Spleen (tissue), 11 donors: ENCODE results near the gene FAM161A. TPM values are rescaled to one million over a fixed set of nuclear protein-coding genes. Genes with fewer than 3 reads are reported as not detected.

Source experiments
- DNase-seq: peaks from one replicate; pipeline ENCODE4 v3.0.0-alpha.2; 2020
- H3K27ac ChIP-seq, 8 donors: fragments of 200-600 bp; sonication (generic) in 7 of 8; 1 replicate in 4 of 8; 2 replicates in 4 of 8; pipeline versions ENCODE4 v1.5.0 to v1.8.0; 2016 to 2021; ENCODE audit warnings: inconsistent platforms in 4 of 8, mild to moderate bottlenecking in 4 of 8, moderate library complexity in 1 of 8
- H3K27me3 ChIP-seq, 7 donors: fragments of 200-600 bp; sonication (generic) in 6 of 7; replicated peaks in 1 of 7; 1 replicate in 4 of 7; 2 replicates in 3 of 7; pipeline versions ENCODE4 v1.5.0 to v1.8.0; 2016 to 2021; ENCODE audit warnings: inconsistent platforms in 3 of 7, mild to moderate bottlenecking in 1 of 7
- H3K36me3 ChIP-seq, 6 donors: fragments of 200-600 bp; sonication (generic) in 5 of 6; 1 replicate in 4 of 6; 2 replicates in 2 of 6; pipeline versions ENCODE4 v1.5.0 to v1.8.0; 2016 to 2021; ENCODE audit warnings: inconsistent platforms in 2 of 6
- H3K4me1 ChIP-seq, 6 donors: fragments of 200-600 bp; sonication (generic) in 5 of 6; 1 replicate in 3 of 6; 2 replicates in 3 of 6; pipeline versions ENCODE4 v1.5.0 to v1.8.0; 2016 to 2021; ENCODE audit warnings: inconsistent platforms in 3 of 6
- H3K4me3 ChIP-seq, 8 donors: fragments of 200-600 bp; sonication (generic) in 7 of 8; 1 replicate in 4 of 8; 2 replicates in 4 of 8; pipeline versions ENCODE4 v1.5.0 to v1.8.0; 2016 to 2021; ENCODE audit warnings: inconsistent platforms in 4 of 8, mild to moderate bottlenecking in 4 of 8, moderate library complexity in 2 of 8
- H3K9me3 ChIP-seq, 8 donors: fragments of 200-600 bp; sonication (generic) in 7 of 8; 1 replicate in 4 of 8; 2 replicates in 4 of 8; pipeline versions ENCODE4 v1.5.0 to v1.8.0; 2016 to 2021; ENCODE audit warnings: inconsistent platforms in 4 of 8
- POLR2A ChIP-seq, 3 donors: fragments of 450-650 bp; IDR thresholded peaks; one replicate each; pipeline ENCODE4 v1.5.1; 2017; ENCODE audit warnings: antibody characterized with exemption in 3 of 3, mild to moderate bottlenecking in 1 of 3
- POLR2AphosphoS5 ChIP-seq, 3 donors: sonication (generic); formaldehyde crosslinking; IDR thresholded peaks; one replicate each; pipeline ENCODE4 v1.5.1; 2017; ENCODE audit warnings: antibody characterized with exemption in 3 of 3
- WGBS, 5 donors: extraction: QIAGEN DNeasy Blood & Tissue Kit in 3 of 5; methylation state at CpG; one replicate each; pipeline versions ENCODE4 v1.1.5 to v1.1.7; 2013 to 2018; 5-methylcytosine and 5-hydroxymethylcytosine counted together
- intact Hi-C: fragments of 100-400 bp; cut with DNase I; formaldehyde crosslinking; loops from one replicate; pipeline ENCODE4 v1.15.0; 2023; ENCODE audit warnings: low total_unique reads
- polyA plus RNA-seq, 3 donors: library from polyadenylated mRNA; stranded (reverse); fragments of 200-250 nt; gene quantifications; one replicate each; pipeline ENCODE4 v1.2.1, GENCODE V29; 2013
- small RNA-seq, 4 donors: library from RNA; depleted of rRNA; stranded (forward); fragments of <200 nt; gene quantifications; one replicate each; pipeline ENCODE3, GENCODE V24; 2016
- total RNA-seq, 7 donors: library from RNA; depleted of rRNA in 3 of 7; stranded (reverse); fragments of >200 nt in 3 of 7; fragmentation: NEBNext Ultra II Directional in 4 of 7; extraction: Animal tissue kit (Norgen Biotek cat#: 25700) in 4 of 7; gene quantifications; one replicate each; pipeline versions ENCODE4 v1.1.0 to v1.2.1, GENCODE V29; 2016 to 2021
- TF ChIP-seq, protein P1 (sequence below), 11 experiments: fragments of 200-600 bp in 7 of 11; fragments of 450-650 bp in 4 of 11; sonication (generic) in 4 of 11; IDR thresholded peaks in 8 of 11; conservative IDR thresholded peaks in 3 of 11; 1 replicate in 7 of 11; 2 replicates in 4 of 11; pipeline versions ENCODE4 v1.4.0 to v1.8.0; 2016 to 2021; ENCODE audit warnings: antibody characterized with exemption in 11 of 11, inconsistent platforms in 4 of 11, mild to moderate bottlenecking in 1 of 11
- donor health status: healthy with polysubstance abuse.
- donor health status: DM: no; HTN: no; CAD: no; lungs with moderate emphysema.
- donor health status: DM: no; HTN: no; CAD: no.
- donor health status: Bipolar disorder and iron deficiency.
- donor health status: healthy.
- donor health status: DM: no; HTN: no; CAD: no.
- donor health status: DM: yes; HTN: yes; CAD: no.

FAM161A gene
- total and polyA plus RNA-seq, 10 donors, result 0.76 to 3.1 (median 1.6) TPM

DNA sequence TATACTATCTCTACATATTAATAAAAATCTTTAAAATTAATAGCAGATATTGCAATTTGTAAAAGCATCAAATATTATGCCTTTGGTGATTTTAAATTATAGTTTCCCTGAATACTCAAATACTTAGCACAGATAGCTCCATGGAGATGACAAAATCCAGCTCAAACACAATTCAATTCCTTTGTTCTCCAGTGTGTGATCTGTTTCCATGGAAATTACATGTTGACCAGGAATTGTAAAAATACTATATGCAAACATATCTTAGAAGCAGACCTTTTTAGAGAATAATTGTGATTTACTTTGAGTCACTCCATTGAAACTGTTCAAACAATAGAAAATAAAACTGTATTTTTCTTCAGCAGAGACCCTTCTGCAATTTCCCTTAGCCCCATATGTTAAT is 68.3 kb downstream of the FAM161A start:
- intact Hi-C loops, result no loop called here
- no peak overlapping the region for H3K4me3 ChIP-seq
- H3K4me1 ChIP-seq, result no peaks in the 10 kb centered on the region
- peaks cover 0 to 12% (median 8%) of the 10 kb centered on the region in 8 donors for H3K9me3 ChIP-seq
- H3K27ac ChIP-seq, result no peak overlapping the region
- no peaks in the 10 kb centered on the region for H3K27me3 ChIP-seq
- no peak for DNase-seq
- no peaks in the 10 kb centered on the region for H3K36me3 ChIP-seq
- TF ChIP-seq, protein P1, sequence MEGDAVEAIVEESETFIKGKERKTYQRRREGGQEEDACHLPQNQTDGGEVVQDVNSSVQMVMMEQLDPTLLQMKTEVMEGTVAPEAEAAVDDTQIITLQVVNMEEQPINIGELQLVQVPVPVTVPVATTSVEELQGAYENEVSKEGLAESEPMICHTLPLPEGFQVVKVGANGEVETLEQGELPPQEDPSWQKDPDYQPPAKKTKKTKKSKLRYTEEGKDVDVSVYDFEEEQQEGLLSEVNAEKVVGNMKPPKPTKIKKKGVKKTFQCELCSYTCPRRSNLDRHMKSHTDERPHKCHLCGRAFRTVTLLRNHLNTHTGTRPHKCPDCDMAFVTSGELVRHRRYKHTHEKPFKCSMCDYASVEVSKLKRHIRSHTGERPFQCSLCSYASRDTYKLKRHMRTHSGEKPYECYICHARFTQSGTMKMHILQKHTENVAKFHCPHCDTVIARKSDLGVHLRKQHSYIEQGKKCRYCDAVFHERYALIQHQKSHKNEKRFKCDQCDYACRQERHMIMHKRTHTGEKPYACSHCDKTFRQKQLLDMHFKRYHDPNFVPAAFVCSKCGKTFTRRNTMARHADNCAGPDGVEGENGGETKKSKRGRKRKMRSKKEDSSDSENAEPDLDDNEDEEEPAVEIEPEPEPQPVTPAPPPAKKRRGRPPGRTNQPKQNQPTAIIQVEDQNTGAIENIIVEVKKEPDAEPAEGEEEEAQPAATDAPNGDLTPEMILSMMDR (IDR thresholded peaks at IDR 0.05 in 8 of 11, conservative IDR thresholded peaks at IDR 0.05 in 3 of 11), result no peak
- no peak for TF ChIP-seq POLR2A (IDR thresholded peaks at IDR 0.05)
- no peak for TF ChIP-seq POLR2AphosphoS5 (IDR thresholded peaks at IDR 0.05)

DNA sequence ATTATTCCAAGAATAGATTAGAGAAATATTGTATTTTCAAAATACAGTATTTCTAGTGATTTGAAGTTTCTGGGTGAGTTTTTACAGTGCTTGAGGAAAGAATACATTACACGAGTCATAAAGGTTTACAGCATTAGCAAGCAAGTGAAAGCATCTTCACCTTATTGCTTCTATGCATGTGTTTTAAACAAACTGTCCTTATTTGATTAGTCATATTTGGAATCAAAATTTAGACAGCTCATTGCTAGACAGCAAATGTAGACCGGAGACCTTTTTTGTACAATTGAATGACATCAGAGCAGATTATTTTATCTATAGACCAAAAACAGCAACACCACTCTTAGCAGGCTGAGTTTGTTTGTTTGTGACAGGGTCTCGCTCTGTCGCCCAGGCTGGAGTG is 69.2 kb downstream of the FAM161A start:
- TF ChIP-seq, protein P1 (IDR thresholded peaks at IDR 0.05 in 8 of 11, conservative IDR thresholded peaks at IDR 0.05 in 3 of 11), result no peak
- TF ChIP-seq POLR2A (IDR thresholded peaks at IDR 0.05) (no peak), POLR2AphosphoS5 (IDR thresholded peaks at IDR 0.05) (no peak)
- no peak for DNase-seq
- no peaks in the 10 kb centered on the region for H3K36me3 ChIP-seq
- peaks cover 0 to 16% (median 13%) of the 10 kb centered on the region in 8 donors for H3K9me3 ChIP-seq
- 81 to 85% (median 84%) methylated on average over 4 of the region's 4 CpGs for WGBS, 5 donors
- no peaks in the 10 kb centered on the region for H3K4me1 ChIP-seq
- no peaks in the 10 kb centered on the region for H3K27me3 ChIP-seq
- intact Hi-C loops, result no loop called here
- H3K27ac ChIP-seq, result no peak overlapping the region
- H3K4me3 ChIP-seq, result no peak overlapping the region

DNA sequence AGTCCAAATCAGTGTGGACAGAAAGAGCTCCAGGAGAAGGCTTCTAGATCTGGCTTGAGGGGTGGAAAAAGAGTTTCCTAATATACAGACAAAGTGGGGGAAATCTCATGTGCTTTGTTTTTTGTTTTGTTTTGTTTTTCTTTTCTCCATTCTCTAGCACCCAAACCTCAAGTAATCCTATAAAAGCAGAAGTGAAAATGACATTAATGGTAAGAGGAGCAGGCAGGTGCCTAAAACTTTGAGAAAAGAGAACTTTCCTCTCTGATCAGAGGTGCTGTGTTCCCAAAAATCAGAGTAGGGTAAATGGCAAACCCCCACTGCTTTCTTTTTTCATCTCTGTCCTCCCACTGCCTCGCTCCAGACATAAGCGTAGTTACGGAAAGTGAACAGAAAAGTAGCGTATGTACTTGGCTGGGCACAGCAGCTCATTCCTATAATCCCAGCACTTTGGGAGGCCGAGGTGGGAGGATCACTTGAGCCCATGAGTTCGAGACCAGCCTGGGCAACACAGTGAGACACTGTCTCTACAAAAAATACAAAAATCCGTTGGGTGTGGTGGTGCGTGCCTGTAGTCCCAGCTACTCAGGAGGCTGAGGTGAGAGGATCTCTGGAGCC is 77.8 kb downstream of the FAM161A start:
- intact Hi-C loops, result loop anchor here (10.0 kb wide), 1 partner anchor 231 kb away; no protein-coding TSS in a partner anchor

More for the DNA sequence above, 77.8 kb downstream of the FAM161A start:
- no peak for DNase-seq
- Histone ChIP-seq H3K4me1 (peaks cover 0 to 27% (median 6%) of the 10 kb centered on the region in 6 donors), H3K27me3 (no peaks in the 10 kb centered on the region), H3K27ac (peak overlapping the region in 5 of 8 donors; percentile 31 to 66 (median 53)), H3K36me3 (no peaks in the 10 kb centered on the region), H3K9me3 (peaks cover 0 to 11% (median 8%) of the 10 kb centered on the region in 8 donors), H3K4me3 (no peak overlapping the region)
- 80 to 89% (median 84%) methylated on average over 8 of the region's 8 CpGs for WGBS, 5 donors
- TF ChIP-seq POLR2A (IDR thresholded peaks at IDR 0.05), result no peak
- TF ChIP-seq, protein P1 (IDR thresholded peaks at IDR 0.05 in 8 of 11, conservative IDR thresholded peaks at IDR 0.05 in 3 of 11), result no peak
- TF ChIP-seq POLR2AphosphoS5 (IDR thresholded peaks at IDR 0.05), result no peak

Small RNA genes lying within 50 kb of the gene (small RNA-seq; reads per million reads assigned to genes)
- gene RPS24P7, result 0 reads per million in 4 donors

Other genes with a start within 250 kb of the FAM161A start
- gene CCT4, start 34.6 kb upstream of the FAM161A start, total RNA-seq, result 100 to 1,000 TPM in 2 of 7 donors, 10 to 100 TPM in 5; 58.0 to 104 (median 94.0) TPM
- gene CCT4, start 34.6 kb upstream of the FAM161A start, polyA plus RNA-seq, result 10 to 100 TPM; 45.0 to 79.5 (median 79.5) TPM
- 10 to 100 TPM; 23.9 to 40.1 (median 33.4) TPM for gene COMMD1, start 51.6 kb upstream of the FAM161A start, total RNA-seq
- 10 to 100 TPM; 32.1 to 37.5 (median 36.5) TPM for gene COMMD1, start 51.6 kb upstream of the FAM161A start, polyA plus RNA-seq